Measurements from ENCODE around the gene GRN.
"Not testable (repeated sequence)": the region's sequence is repeated elsewhere in the genome, so short reads cannot be mapped to it uniquely, and the experiment has no call there.

Gene GRN

GRCh38 chr17:44385287-44386181 lies 40.4 kb downstream of the GRN start:
- DNase-seq: peak; percentile 35

GRCh38 chr17:44386182-44386525 lies 41.1 kb downstream of the GRN start:
- no peak for DNase-seq

DNA sequence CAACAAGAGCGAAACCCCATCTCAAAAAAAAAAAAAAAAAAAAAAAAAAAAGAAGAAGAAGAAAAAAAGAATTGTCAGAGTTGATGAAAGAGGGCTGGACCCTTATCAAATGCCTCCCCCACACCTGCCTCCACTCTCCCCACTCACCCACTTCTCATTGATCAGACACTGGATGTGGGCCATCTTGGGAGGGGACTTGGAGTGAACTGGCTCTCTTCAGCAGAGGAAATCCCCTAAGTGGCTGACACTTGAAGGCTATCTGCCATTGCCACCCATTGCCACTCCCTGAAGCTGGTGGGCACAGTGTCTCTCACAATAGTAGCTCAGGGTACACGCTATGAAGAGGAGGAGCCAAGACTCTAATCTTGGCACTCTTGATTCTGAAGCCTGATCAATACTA lies 42.7 kb downstream of the GRN start:
- no peak for DNase-seq

- DNase-seq: no peak
Measured at GRCh38 chr17:44389281-44389680, 44.2 kb downstream of the GRN start, which contains the start of gene ITGA2B. TSS of gene ITGA2B (minus strand) at chr17:44389649. CDS start at chr17:44389473, 176 bp downstream.

DNA sequence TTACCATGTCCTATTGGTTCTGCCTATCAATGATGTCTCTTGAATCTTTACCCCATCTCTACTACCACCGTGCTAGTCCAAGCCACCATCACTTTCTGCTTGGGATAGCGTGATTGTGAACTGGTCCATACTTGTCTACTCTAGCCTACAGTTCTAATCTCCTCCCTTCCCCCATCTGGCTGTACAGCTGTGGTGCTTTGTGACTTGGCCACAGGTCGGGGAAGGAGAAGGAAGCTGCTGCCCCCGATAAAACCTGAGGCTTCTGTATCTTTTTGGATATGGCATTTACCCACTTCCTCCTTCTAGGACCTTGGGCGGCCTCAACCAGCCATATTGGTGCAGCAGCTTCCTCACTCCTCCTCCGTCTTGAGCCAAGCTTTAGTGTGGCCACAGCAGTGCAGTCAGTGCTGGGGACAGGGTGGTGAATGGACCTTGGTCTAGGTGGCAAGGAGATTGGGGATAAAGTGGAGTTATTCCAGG lies 44.7 kb downstream of the GRN start:
- DNase-seq: no peak

DNA sequence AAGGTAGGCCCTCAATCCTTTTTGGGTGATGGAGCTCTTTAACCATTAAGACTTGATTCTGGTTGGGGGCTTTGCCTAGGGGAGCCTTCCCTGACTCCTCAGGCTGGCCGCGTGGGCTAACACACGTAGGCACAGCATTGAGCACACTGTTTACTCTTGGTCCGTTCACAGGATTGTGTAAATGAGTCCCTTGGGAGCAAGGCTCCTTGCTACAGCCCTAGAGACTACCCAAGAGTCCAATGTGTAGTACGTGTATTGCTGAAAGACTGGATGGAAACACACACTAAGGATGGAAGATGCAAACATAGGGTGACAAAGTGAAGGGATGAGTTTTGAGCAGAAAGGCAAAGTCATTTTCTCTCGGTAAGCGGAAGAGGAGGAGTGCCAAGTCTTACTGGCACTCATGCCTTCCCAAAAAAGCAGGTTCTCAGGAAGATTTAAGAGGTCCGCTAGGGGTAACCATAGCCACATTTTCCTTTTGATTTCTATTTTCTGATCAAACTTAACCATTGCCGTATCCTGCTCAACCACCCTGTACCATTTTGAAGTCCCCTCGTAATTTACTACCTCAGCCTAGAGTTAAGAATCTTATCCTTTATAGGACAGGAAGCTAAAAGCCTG lies 45.3 kb downstream of the GRN start:
- DNase-seq: no peak

DNA sequence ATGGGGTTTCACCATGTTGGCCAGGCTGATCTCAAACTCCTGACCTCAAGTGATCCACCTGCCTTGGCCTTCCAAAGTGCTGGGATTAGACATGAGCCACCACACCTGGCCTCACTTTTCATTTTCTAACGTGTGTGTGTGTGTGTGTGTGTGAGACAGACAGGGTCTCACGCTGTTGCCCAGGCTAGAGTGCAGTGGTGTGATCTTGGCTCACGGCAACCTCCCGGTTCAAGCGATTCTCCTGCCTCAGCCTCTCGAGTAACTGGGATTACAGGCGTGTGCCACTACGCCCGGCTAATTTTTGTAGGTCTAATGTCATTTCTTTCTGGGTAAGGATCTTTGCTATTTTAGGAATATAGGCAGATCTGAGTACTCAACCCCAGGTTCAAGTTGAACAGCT lies 49.0 kb downstream of the GRN start:
- not testable (repeated sequence) for DNase-seq

DNA sequence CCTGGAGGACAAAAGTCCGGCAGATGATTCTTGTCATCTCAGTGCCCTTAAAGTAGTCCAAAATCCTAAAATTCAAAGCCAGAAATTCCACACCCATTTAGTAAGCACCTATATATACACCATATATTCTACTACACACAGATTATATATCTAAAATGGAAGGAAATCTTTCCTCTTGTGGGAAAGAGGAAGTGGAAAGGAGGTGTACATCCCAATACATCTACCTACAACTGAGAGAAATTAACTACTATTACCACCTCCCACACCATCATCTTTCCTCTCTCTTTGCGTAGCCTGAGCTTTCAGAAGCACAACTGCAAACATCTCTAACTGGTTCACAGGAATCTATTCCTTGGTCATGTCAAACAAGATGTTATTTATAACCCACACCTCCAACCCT lies 49.7 kb downstream of the GRN start:
- no peak for DNase-seq

- no peak for DNase-seq
Measured at GRCh38 chr17:44396946-44397345, 51.8 kb downstream of the GRN start.

DNA sequence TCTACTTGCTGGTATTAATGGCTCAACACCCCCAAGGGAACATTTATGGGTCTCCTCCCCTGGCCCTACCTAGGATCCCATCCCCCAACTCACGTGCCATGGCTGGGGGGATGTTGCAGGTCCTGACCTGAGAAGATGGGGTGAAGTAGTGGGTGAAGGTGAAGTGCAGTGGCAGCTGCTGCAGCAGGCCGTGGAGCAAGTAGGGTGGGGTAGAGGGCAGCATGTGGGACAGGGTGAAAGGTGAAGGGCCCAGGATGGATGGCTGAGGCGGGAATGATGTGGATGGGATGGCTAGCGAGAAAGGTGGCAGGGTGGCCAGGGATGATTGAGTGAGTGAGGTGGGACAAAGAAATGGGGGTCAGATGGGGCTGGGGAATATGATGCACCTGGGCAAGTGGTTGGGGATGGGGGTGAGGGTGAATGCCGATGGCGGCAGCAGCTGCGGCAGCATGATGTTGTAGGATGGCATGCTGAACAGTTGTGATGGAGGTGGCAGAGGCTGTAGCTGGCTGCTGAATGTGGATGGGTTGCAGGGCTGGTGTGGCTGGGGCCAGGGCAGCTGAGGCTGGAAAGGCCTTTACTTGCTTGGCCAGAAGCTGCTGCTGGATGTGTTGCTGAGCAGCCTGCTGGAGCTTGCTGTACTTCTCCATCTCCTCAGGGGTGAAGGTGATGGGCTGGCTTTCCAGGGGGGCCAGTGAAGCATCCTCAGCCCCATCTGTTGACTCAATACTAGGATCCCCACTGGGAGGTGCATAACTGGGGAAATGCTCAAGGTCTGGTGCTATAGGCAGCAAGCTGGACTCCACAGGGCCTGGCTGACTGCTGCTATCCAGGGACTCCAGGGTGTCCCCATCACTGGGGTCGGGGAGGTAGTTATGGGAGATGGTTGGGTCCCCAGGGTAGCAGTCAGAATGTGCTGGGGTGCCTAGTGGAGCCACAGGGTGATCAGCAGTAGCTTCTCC lies 52.7 kb downstream of the GRN start:
- no peak for DNase-seq

DNA sequence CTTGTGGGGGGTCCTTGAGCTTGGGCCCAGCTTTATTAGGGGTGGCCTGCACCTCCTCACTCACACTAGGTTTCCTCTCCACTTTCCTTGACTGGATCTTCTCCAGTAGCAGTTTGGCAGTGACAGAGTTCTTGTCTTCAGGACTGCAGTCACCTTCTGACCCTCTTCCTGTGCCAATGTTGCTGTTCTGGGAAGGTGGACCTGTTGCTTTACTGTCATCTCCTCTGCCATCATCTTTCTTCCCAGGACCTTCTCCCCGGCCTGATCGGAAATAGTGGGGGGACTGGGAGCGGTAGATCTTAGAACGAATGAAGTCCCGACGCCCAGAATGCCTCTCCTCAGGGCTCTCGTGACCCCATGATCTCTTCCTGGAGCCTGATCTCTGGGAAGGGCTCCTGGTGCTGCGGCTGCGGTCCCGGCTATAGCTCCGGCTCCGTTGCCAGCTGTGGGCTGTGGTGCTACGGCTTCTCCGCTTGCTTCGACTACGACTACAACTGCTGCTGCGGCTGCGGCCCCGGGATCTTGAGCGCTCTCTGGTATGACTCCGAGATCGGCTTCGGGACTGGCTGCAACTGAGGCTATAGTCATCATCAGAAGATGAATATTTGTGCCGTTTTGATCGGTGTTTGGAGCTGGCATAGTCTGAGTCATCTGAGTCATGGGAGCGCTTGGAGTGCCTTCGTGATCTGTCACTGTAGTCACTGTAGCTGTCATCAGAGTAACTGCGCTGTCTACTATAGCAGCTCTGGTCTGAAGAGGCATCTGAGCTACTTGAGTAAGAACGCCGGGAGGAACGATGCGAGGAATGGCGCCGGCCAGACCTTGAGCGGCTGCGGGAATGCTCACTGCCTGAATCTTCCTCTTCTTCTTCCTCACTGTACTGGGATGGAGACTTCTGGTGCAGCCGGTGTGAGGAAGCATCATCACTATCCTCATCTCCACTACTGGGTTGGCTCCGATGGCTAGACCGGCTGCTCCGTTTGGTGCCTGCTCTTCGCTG lies 53.9 kb downstream of the GRN start:
- no peak for DNase-seq

DNA sequence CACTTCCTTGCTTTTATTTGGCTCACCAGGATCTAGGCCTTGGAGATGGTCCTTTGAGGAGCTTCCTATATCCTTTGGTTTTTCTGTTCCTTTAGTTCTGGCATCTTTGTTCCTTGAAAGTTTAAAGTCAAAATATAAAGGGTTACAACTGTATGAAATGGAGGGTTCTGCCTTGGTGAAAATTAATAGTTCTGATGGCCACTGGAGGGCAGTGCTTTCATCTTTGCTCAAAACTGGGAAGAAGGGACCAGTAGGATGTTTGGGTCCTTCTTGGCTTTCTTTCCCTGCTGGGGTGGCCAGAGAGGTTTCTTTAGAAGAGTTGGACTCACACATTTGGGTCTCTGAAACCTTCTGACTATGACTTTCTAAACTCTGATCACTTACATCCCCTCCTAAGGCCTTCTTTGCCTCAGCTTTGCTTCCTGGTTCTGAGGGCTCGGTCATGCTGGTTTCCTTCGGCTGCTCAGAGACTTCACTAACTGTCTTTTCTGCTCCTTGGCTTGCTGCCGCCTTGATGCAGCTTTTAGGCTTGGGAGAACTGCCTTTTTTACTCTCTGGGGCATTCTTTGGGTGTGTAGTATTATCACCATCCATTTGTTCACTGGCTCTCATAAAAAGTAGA lies 55.2 kb downstream of the GRN start:
- no peak for DNase-seq
